Measurements from ENCODE around the gene CSF1.

The CSF1 gene

GRCh38 chr1:109923131-109923945, 12.7 kb downstream of the CSF1 start:
- DNase-seq, result no peak

DNA sequence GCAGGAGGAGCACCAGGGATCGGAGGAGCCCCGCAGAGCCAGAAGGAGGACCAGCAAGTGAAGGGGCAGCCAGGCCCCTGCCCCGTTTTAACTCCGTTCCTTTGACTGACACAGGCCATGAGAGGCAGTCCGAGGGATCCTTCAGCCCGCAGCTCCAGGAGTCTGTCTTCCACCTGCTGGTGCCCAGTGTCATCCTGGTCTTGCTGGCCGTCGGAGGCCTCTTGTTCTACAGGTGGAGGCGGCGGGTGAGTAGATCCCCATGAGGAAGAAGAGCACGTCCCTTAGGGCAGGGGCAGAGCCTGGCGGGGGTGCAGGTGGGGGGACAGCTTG, 13.3 kb downstream of the CSF1 start:
- DNase-seq, result no peak

GRCh38 chr1:109924316-109924715, 13.7 kb downstream of the CSF1 start:
- DNase-seq, result no peak

DNA sequence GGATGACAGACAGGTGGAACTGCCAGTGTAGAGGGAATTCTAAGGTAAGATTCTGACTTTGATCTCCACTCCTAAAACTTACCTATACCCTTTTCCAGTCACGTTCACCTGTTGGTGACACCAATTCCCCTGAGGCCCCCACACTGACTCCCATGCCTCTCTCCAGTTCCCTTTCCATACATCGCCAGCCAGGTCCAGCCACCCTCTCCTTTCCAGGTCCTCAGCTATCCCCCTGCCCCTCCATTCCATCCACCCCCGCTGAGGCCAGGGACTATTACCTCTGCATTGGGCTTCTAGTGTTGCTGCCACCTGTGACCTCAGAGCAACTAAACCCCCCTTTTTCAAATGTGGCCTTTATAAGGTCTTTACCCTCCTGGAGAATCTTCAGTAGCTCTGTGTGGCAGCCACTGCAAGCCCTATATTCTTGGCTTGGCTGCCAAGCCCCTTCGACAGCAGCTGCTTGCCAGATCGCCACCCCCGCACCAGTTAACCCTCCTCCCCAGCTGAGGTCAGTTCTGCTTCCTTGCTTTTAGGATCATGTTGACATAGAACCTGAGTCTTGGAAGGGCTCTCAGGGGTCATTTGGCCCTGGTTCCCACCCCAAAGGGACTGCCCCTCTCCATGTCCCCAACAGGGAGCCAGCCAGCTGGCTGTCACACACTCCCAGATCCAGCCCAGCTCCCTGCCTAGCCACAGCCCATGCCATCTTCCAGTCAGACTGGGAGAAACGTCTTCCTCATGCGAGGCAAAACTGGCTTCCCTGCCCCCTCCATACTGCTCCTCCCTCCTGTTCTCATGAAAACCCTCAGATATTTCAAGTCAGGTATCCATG, 14.7 kb downstream of the CSF1 start:
- no peak for DNase-seq

DNA sequence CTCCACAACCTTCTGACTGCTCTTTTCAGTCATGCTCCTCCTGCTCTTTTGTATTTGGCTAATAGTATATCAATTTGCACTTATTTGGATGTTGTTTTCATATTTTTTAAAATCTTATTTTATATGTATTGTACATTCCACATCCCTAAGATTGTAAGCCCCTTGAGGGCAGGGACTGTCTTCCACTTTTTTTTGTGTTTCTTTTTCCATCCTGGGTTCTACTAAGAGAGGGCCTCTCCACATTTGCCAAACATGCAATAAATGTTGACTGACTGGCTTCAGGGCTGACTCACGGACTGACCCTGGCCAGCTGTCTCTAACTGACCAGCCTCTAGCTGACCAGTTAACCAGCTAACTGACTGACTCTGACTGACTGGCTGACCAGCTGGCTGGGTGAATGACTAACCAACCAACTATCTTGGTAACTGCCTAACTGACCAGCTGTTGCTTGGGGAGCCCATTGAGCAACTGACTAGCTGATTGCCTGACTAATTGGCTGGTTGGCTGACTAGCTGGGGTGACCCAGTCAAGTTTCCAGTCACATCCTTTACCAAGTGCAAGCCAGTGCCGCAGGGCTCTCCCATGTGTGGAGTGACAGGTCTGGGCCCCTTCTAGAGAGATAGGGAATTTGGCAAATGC, 16.1 kb downstream of the CSF1 start:
- DNase-seq, result no peak

GRCh38 chr1:109927356-109927755, 16.7 kb downstream of the CSF1 start:
- no peak for DNase-seq

DNA sequence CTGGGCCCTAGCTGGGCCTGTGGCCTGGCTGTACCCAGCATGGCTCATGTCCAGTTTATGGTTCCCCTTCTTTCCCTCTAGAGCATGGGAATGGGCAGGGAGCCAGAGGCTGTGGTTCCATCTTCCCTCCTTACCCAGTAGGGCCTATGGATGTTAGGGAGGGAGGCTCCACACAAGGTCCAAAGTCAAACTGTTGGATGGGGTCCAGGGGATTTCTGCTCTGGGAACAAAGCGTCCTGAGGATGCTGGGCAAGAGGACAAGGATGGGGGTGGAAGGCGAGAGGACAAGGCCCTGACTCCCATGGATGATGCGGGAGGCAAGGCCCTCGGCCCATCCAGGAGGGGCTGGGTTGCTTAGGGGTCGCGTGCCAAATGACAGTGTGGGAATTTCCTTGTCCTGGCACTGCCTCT, 17.3 kb downstream of the CSF1 start:
- no peak for DNase-seq

DNA sequence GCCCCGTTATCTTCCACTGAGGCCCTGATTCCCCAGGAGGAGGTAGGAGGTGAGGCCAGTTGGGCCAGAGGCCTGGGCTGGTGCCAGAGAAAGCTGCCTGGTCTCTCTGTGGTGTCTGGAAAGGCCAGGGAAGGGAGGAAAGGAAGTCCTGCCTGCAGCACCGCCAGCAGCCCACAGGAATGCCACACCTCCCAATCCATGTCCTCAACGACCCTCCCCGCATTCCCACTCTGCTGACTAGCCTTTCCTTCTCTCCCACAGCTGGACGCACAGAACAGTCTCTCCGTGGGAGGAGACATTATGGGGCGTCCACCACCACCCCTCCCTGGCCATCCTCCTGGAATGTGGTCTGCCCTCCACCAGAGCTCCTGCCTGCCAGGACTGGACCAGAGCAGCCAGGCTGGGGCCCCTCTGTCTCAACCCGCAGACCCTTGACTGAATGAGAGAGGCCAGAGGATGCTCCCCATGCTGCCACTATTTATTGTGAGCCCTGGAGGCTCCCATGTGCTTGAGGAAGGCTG, 18.0 kb downstream of the CSF1 start:
- DNase-seq, result no peak

DNA sequence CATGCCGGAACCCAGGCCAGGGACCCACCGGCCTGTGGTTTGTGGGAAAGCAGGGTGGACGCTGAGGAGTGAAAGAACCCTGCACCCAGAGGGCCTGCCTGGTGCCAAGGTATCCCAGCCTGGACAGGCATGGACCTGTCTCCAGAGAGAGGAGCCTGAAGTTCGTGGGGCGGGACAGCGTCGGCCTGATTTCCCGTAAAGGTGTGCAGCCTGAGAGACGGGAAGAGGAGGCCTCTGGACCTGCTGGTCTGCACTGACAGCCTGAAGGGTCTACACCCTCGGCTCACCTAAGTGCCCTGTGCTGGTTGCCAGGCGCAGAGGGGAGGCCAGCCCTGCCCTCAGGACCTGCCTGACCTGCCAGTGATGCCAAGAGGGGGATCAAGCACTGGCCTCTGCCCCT, 18.5 kb downstream of the CSF1 start:
- DNase-seq, result no peak

- no peak for DNase-seq
These were observed 19.1 kb downstream of the CSF1 start for GRCh38 chr1:109929588-109930251.

DNA sequence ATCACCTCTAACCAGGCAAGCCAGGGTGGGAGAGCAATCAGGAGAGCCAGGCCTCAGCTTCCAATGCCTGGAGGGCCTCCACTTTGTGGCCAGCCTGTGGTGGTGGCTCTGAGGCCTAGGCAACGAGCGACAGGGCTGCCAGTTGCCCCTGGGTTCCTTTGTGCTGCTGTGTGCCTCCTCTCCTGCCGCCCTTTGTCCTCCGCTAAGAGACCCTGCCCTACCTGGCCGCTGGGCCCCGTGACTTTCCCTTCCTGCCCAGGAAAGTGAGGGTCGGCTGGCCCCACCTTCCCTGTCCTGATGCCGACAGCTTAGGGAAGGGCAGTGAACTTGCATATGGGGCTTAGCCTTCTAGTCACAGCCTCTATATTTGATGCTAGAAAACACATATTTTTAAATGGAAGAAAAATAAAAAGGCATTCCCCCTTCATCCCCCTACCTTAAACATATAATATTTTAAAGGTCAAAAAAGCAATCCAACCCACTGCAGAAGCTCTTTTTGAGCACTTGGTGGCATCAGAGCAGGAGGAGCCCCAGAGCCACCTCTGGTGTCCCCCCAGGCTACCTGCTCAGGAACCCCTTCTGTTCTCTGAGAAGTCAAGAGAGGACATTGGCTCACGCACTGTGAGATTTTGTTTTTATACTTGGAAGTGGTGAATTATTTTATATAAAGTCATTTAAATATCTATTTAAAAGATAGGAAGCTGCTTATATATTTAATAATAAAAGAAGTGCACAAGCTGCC, 19.8 kb downstream of the CSF1 start:
- no peak for DNase-seq

DNA sequence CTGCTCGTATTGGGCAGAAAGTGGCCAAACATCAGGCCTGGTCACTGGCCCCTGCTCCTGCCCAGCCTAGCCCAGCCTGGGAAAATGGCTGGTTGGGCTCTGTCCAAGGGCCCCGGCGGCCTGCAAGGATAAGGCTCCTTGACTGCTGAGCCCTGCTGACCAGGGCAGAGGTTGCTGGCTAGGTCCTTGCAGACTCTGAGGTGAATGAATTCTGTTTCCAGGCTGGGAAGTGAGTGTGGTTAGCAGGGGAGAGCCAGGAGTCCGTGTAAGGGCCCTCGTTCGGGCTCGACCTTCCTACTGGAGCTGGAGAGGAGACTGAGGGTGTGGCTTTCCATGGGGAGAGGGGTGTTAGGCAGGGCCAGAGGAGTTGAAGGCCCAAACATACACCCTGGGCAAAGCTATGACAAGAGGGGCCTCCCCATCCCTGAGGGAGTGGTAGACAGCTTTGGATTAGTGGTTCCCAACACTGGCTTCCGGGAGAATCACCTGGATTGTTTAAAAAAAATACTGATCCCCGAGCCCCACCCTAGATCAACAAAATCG, 20.6 kb downstream of the CSF1 start:
- no peak for DNase-seq

DNA sequence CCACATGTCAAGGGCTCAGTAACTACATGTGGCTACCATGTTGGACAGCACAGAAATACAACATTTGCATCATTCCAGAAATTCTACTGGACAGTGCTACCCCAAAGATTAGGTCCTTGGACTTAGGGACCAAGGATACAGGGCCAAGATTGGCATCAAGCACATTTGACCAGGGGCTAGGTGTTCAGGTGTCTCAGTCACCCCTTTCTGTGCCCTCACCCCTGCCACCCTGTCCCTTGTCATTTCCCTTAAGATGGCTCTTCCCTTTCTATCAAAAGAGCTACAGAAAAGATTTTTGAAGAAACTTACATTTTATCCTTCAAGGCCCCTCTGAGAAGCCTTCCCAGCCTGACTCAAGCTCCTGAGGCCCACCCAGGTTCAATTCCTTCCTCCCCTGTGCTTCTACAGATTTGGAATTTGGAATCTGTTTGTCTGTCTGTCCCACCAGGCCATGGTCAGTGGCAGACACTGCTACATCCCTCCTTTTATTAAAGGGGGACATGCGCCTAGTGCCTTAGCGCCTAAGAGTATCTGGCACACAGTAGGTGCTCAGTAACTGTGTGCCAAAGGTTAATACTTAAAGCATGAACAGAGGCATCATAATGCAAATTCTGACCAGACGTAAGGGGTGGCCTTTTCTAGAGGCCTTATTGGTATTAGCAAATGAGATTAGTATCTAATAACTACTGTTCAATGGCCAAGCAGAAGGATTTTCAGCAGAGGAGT, 21.4 kb downstream of the CSF1 start:
- no peak for DNase-seq

DNA sequence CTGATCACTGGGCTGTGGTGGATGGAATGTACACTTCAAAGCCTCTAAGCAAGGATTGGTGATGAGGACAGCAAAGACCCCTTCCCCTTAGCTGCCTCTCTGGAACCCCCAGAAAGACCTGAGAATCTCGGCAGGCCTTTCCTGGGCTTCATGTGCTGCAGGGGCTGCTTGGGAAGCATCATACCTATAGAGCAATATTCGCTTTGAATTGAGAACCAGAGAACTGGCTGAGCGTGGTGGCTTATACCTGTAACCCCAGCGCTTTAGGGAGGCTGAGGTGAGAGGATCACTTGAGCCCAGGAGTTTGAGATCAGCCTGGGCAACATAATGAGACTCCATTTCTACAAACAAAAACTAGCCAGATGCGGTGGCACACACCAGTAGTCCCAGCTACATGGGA, 22.0 kb downstream of the CSF1 start:
- DNase-seq, result no peak

- DNase-seq, result no peak
These were observed 23.4 kb downstream of the CSF1 start for GRCh38 chr1:109933856-109934711.

DNA sequence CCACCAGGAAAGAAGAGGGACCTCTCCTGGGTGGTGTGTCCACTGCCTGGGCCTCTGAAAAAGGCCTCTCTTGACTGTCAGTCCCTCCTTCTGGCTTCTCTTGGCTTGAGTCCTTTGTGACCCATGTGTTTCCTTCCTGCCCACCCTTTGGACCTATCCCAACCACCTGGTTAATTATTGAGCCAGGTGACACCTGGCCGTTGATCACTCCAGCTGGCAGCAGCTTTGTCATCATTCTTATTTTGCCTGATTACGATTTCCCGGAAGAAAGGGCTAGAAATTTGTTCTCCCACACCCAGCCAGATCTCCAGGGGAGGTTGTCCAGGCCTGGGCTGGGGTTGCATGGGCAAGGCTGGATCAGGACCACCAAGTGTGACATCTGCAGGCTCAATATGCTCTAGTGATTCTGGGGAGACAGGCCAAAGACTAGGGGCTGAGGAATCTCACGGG, 24.8 kb downstream of the CSF1 start:
- DNase-seq, result no peak

- no peak for DNase-seq
These were observed 27.1 kb downstream of the CSF1 start for GRCh38 chr1:109937738-109938137.

DNA sequence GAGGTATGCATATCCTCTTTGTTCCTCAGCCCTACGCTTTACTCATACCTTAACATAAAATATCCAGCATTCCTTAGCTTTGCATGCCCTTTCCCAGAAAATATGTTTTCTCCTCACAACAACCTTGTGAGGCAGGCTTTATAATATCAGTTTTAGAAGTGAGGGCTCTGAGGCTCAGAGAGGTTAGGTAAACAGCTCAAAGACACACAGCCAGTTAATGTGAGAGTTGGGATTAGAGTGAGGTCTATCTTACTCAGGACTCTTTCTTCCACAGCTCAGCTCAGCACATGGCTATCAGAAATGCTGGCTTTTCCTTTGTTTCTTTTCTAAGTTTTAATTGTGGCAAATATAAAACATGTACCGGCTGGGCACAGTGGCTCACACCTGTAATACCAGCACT, 27.9 kb downstream of the CSF1 start:
- no peak for DNase-seq

DNA sequence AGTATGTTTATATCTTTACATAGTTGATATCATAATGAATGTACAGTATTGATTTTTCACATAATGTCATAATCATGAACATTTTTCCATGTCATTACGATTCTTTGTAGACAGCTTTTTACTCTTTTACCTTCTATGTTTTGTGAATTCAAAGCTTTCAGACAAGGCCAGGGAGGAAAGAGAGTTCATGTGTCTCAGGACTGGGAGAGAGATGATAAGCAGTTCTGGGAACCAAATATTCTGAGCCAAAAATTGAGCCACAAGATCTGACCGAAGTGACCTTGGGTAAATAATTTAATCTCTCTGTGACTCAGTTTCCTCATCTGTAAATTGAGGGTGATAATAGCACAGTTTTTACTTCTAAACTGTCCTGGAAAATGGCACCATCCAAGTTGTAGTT, 31.8 kb downstream of the CSF1 start:
- no peak for DNase-seq

- DNase-seq, result no peak
These were observed 33.9 kb downstream of the CSF1 start for GRCh38 chr1:109944541-109944940.
